Activated CD4-positive, CD25-positive, alpha-beta regulatory T cell treated with anti-CD3 and anti-CD28 coated beads, Interleukin-2, amount 50 U/mL, for 24 hours (primary cell): ENCODE data around the gene KLHL36.
"Not testable (repeated sequence)": the region's sequence is repeated elsewhere in the genome, so short reads cannot be mapped to it uniquely, and the experiment has no call there.

Experiments used
- ATAC-seq, 2 donors: fragments of 150-1000 bp; cut with Tn5 transposase; one replicate each; pipeline ENCODE4 v1.10.0; 2021; ENCODE audit warnings: mild to moderate bottlenecking in 1 of 2, moderate library complexity in 1 of 2

KLHL36 gene

GRCh38 chr16:84673561-84673960, 25.2 kb downstream of the KLHL36 start:
- no peak for ATAC-seq

DNA sequence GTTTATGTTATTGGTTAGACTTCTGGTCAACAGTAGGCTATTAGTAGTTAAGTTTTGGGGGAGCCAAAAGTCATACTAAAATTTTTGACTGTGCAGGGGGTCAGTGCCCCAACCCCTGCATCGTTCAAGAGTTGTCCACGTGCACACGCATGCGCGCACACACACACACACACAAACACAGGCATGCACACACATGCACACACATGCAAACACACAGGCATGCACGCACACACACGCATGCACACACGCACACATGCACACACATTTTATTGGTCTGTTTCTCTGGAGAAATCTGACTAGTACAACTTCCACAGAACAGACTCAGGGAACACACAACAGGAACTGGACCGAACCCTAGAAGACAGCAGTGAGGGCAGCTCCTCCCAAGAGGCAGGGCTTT, 27.1 kb downstream of the KLHL36 start:
- ATAC-seq, result no peak

DNA sequence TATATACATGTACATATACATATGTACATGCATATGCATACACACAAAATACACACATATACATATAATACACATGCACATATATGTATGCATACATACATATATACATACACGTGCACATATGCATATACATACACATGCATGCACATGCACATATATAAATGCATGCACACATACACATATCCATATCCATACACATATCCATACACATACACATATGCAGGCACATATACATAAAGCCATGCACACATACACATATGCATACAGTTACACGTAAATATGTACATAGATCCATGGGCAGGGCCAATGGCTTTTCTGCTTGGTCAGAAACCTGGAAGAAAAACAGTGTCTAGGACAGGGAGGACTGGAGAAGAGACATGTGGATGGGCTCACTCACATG, 27.6 kb downstream of the KLHL36 start:
- ATAC-seq, result no peak

DNA sequence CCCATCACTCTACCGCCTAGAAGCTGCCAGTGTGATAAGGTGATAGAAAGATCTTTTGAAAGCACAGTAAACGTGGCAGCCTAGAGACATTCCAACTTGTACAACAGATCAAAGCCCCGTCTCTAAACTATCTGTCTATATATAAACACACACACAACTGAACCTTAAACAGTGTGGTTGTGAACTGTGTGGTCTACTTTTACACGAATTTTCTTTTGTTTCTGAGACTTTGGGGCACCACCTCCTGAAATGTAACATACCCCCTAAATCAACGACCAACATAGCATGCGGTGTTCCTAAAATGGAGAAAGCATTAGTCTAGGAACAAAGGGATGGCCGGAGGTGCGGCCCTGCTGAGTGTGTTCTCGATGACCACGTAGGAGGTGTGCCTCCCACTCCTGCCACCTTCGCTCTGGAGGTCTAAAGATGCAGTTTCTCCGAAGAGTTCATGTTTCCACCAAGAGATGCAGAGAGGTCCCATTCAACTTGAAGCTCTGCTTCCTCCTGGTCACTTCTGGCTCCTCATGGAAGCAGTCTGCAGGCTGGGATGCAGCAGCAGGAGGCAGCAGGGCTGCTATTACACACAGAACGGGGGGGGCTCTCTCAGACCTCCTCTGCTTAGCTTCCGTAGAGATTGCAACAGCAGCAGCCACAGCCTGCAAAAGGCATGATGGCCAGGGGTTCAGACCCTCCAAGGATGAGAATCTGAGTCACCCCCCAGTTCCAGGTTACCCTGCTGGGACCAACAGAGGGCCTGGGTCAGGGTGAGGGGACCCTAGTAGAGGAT, 28.9 kb downstream of the KLHL36 start:
- no peak for ATAC-seq

GRCh38 chr16:84677849-84678248, 29.5 kb downstream of the KLHL36 start:
- ATAC-seq, result no peak

DNA sequence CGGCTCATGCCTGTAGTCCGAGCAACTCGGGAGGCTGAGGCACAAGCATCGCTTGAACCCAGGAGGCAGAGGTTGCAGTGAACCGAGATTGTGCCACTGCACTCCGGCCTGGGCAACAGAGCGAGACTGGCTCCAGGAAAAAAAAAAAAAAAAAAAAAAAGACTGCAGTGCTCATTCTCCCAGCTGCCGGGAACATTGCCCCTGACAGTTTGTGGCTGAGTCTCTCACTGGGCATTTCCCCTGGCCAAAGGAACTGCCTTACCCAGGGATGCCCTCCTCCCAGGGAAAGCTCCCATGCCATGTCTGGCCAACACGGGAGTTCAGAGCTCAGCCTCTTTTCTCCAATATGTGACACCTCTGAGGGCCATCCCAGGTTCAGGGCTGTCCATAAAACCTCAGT, 30.2 kb downstream of the KLHL36 start:
- ATAC-seq, result no peak

DNA sequence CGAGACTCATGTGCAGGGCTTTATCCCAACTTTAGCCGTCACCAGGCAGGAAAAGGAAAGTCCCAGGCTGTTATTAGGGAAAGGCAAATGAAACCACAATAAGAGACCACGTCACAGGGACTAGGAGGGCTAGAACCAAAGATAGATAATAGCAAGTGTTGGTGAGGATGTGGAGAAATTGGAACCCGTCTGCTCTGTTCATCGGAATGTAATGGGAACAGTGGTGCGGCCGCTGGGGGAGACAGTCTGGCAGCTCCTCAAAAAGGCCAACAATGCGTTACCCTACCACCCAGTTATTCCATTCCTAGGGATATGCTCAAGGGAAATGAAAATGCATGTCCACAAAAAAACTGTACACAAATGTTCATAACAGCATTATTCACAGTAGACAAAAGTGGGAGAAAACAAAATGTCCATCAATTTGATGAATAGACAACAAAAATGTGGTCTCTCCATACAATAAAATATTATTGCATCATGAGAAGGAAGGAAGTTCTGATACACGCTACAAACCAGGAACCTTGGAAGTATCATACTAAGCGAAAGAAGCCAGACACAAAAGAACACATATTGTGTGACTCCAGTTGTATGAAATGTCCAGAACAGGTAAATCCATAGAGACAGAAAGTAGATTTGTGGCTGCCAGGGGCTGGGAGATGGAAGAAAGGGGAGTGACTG, 32.0 kb downstream of the KLHL36 start:
- no peak for ATAC-seq

GRCh38 chr16:84680843-84681629, 32.7 kb downstream of the KLHL36 start:
- ATAC-seq, result no peak

DNA sequence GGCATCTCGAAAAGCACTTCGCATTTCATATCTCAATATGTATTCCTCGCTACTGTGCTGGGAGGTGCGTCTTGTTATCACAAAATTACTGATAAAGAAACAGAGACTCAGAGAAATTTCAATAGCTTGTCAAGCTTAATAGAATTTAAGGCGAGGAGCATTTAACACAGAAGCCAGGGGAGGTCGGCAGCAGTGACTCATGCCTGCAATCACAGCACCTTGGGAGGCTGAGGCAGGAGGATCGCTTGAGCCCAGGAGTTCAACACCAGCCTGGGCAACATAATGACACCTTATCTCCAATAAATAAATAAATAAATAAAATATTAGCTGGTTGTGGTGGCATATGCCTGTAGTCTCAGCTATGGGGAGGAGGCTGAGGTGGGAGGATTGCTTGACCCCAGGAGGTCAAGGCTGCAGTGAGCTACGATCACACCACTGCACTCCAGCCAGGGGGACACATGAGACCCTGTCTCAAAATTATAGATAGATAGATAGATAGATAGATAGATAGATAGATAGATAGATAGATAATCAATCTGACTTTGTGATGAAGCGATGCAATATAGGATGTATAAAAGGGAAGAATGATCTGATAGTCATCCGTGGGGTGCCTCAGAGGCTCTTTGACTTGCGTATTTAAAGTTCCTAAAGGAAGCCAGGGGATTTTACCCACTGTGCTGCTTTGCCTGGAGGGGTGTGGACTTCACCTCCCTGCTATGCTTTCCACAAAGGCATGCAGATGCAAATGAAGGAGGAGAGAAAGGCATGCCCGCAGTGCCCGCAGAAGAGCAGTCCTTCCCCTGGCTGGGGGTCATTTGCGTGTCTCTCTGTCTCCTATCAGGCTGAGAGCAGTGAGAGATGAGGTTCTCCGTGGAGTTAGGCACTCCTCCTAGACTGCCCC, 35.6 kb downstream of the KLHL36 start:
- ATAC-seq, result no peak

DNA sequence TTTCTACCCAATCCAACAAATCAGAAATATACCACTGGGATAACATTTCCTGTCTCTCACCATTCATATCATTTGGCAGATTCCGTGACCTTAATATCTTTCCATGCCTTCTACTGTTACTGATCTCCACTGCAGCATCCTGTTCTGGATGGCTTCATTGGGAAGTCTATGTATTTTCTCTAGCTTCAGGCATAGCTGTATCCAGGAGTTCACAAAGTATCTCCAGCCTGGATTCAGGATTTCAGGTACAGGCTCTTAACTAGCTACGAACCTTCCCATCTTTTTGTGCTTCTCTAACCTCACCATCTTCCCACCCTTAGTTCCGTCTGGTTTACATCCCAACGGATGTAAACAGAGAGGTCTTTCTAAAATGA, 36.3 kb downstream of the KLHL36 start:
- no peak for ATAC-seq

DNA sequence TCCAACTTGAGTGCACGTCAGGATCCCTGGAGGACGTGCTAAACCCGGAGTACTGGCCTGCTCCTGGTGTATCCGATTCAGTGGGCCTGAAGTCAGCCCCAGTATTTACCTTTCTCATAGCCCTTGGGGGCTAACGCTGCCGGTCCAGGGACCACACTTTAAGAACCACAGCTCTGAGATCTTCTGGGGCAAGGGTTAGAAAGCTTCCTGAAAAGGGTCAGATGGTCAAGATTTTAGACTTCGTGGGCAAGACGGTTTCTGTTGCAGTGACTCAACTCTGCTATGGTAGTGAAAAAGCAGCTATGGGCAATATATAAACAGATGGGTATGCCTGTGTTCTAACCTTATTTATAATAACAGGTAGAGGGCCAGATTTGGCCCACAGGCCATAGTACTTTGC, 36.9 kb downstream of the KLHL36 start:
- ATAC-seq, result no peak

DNA sequence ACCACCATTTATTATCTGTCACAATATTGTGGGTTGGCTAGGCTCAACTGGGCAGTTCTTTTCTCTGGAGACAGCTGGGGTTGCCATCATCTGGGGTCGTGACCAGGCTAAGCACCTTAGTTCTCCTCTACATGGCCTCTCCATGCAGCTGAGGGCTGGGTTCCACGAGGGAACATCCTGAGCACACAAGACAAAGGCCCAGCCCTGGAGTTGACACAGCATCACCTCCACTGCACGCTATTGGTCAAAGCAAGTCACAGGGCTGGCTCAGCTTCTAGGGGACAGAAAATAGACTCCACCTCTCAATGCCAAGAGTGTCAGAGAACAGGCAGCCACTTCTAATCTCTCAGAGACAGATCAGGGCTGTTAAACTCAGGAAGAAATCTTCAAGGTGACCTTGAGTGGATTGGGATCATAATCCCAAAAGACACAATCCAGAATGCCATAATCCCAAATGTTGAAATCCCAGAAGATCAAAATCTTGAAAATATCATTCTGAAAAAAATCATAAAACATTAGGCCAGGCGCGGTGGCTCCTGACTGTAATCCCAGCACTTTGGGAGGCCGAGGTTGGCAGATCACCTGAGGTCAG, 38.5 kb downstream of the KLHL36 start:
- ATAC-seq, result no peak

GRCh38 chr16:84687715-84688114, 39.4 kb downstream of the KLHL36 start:
- peak in 1 of 2 donors; percentile 63 for ATAC-seq

- ATAC-seq, result not testable (repeated sequence)
Measured at GRCh38 chr16:84688163-84688562, 39.9 kb downstream of the KLHL36 start.

DNA sequence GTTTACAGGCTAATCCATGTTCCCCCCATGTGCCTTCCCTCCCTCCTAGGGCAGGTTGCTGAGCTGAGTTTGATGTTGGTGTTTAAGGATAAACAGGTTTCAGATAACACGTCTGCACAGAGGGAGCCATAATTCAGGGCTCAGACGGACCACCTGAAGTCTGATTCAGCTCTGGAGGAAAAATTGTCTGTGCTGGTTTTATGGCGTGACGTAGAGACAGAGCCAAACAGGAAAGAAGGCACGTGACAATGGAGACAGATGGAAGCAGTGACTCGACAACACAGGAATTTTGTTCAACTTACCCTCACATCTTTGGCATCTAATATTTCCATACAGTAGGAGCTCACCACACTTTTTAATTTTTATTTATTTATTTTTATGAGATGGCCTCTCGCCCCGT, 40.8 kb downstream of the KLHL36 start:
- no peak for ATAC-seq

DNA sequence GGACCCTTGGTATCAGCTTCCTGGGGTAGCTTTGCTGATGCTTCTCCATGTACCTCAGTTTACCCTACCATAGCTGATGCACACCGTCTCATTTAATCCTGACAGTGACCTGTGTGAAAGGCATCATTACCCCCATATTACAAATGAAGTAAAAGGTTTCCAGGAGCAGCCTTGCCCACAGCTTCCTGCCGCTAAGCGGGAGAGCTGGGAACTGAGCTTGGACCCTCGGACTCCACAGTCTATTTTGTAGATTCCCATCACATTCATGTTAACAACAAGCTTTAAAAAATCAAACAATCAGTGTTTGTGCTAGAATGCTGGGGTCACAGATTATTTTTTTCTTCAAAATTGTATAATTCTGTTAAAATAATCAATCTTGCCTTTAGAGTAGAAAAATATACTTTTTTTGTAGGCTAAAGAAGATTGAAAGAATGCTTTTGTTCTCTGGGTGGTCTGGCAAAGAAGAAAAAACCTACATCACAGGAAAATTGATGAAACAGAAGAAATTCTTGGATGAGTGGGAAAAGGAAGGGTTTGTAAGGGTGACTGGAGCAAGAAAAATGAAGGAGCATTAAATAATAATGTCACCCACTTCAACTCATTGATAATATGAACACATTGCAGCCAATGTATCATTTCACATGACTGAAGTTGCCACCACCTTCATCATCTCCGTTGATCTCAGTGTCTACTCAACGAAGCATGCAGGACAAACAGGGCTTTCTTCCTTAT, 41.9 kb downstream of the KLHL36 start:
- no peak for ATAC-seq

DNA sequence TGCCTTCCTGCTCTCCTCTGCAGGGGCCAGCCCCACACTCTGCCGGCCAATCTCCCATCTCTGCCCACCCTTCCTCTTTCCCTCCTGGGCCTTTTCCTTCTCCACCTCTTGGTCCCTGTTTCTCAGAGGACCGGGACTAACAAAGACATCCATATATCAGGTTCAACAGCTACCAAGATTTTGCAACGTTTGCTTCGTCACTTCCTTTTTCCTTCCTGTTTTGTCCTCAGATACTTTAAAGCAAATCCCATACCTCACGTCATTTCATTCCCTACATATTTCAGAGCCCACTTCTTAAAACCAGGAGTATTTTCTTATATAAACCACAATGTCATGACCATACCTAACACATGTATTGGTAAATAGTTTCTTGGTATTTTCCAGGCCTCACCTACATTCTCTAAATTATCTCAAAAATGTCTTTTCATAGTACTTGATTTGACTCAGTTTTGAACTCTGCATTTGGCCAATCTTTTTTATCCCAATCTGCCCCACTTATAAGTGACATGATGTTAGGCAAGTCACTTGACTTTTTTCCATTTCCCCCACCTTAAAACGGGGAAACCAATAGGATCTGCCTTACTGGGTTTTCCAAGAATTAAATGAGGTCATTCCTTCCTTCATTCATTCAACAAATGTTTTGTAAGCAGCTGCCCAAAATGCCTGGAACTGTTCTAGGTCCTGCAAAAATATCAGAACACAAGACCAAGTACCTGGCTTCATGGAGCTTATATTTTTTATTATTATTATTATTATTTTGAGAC, 44.3 kb downstream of the KLHL36 start:
- no peak for ATAC-seq

GRCh38 chr16:84693869-84694268, 45.6 kb downstream of the KLHL36 start:
- ATAC-seq, result not testable (repeated sequence)

DNA sequence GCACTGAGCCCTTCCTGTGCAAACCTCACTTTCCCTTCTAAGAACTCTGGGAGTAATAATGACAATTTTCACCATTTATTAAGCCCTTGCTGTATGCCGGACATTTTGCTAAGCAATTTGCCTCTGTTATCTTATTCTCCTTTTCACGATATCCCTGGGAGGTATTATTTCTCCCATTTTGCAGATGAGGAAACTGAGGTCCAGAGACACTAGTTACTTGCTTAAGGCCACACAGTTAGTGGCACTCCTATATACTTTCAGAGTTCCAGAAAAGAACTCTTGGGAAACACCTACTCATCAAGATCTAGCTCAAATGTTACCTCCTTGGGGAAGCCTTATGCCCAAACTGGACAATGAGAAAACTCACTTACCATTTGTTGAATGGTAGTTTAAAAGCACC, 46.7 kb downstream of the KLHL36 start:
- no peak for ATAC-seq

- ATAC-seq, result no peak
Measured at GRCh38 chr16:84699147-84699711, 50.9 kb downstream of the KLHL36 start.
